Stimulated activated CD4-positive, alpha-beta T cell treated with anti-CD3 and anti-CD28 coated beads, Interleukin-4, amount 100 ng/mL, for 1 hour (primary cell): Measurements from ENCODE around the gene IGSF21.

Source experiments
- DNase-seq: peaks from one replicate; pipeline ENCODE4 v3.0.0-alpha.2; 2020

The IGSF21 gene

GRCh38 chr1:18278946-18279345 is 171.3 kb downstream of the IGSF21 start:
- DNase-seq: no peak

- no peak for DNase-seq
Observed at GRCh38 chr1:18279351-18280074, 171.9 kb downstream of the IGSF21 start.

GRCh38 chr1:18280956-18281355 is 173.4 kb downstream of the IGSF21 start:
- DNase-seq: no peak

GRCh38 chr1:18282851-18283600 is 175.4 kb downstream of the IGSF21 start:
- no peak for DNase-seq

- no peak for DNase-seq
Observed at GRCh38 chr1:18283601-18284385, 176.2 kb downstream of the IGSF21 start.

- no peak for DNase-seq
Observed at GRCh38 chr1:18284805-18285537, 177.4 kb downstream of the IGSF21 start.

- no peak for DNase-seq
Observed at GRCh38 chr1:18285538-18285924, 177.9 kb downstream of the IGSF21 start.

- no peak for DNase-seq
Observed at GRCh38 chr1:18288722-18289121, 181.1 kb downstream of the IGSF21 start.

- DNase-seq: no peak
Observed at GRCh38 chr1:18289597-18289996, 182.0 kb downstream of the IGSF21 start.

GRCh38 chr1:18290740-18291412 is 183.3 kb downstream of the IGSF21 start:
- no peak for DNase-seq

- no peak for DNase-seq
Observed at GRCh38 chr1:18292531-18292930, 184.9 kb downstream of the IGSF21 start.

GRCh38 chr1:18293291-18293690 is 185.7 kb downstream of the IGSF21 start:
- DNase-seq: no peak

GRCh38 chr1:18294437-18295176 is 187.0 kb downstream of the IGSF21 start:
- DNase-seq: no peak

- no peak for DNase-seq
Observed at GRCh38 chr1:18297896-18298648, 190.5 kb downstream of the IGSF21 start.

GRCh38 chr1:18299441-18300338 is 192.1 kb downstream of the IGSF21 start:
- DNase-seq: peak; percentile 6

GRCh38 chr1:18300376-18300775 is 192.8 kb downstream of the IGSF21 start:
- no peak for DNase-seq

GRCh38 chr1:18302788-18303413 is 195.3 kb downstream of the IGSF21 start:
- DNase-seq: no peak

- no peak for DNase-seq
Observed at GRCh38 chr1:18304151-18304869, 196.7 kb downstream of the IGSF21 start.
